RWPE1 (cell line): ENCODE data around the gene SSUH2.
"Not testable (repeated sequence)": the region's sequence is repeated elsewhere in the genome, so short reads cannot be mapped to it uniquely, and the experiment has no call there.

Experiments
- CTCF ChIA-PET: fragments of 350-600 bp; sonication (Branson Sonifier 250); formaldehyde crosslinking; extraction: SDS; loops from one replicate; lab custom pipeline; 2021; lab: Yijun Ruan, JAX
- POLR2A ChIA-PET: fragments of 400-600 bp; formaldehyde crosslinking; extraction: SDS; loops from one replicate; lab custom pipeline; 2020; ENCODE audit warnings: antibody characterized with exemption; ENCODE audit not compliant: low non-redundant PET; lab: Yijun Ruan, JAX
- DNase-seq: peaks from one replicate; pipeline ENCODE4 v3.0.0; 2012; ENCODE audit warnings: low spot score
- H3K27ac ChIP-seq: fragments of 450-650 bp; 2 replicates; pipeline ENCODE4 v1.5.1; 2017
- TF ChIP-seq, protein P1 (sequence below): fragments of 450-650 bp; conservative IDR thresholded peaks from 2 replicates; pipeline ENCODE4 v1.5.1; 2017; ENCODE audit warnings: low read depth, mild to moderate bottlenecking

SSUH2 gene, protein sequence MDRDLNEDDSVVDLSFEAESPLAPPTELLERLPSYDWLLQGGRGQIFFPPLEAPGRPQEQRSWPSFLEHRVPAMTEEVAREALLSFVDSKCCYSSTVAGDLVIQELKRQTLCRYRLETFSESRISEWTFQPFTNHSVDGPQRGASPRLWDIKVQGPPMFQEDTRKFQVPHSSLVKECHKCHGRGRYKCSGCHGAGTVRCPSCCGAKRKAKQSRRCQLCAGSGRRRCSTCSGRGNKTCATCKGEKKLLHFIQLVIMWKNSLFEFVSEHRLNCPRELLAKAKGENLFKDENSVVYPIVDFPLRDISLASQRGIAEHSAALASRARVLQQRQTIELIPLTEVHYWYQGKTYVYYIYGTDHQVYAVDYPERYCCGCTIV

DNA sequence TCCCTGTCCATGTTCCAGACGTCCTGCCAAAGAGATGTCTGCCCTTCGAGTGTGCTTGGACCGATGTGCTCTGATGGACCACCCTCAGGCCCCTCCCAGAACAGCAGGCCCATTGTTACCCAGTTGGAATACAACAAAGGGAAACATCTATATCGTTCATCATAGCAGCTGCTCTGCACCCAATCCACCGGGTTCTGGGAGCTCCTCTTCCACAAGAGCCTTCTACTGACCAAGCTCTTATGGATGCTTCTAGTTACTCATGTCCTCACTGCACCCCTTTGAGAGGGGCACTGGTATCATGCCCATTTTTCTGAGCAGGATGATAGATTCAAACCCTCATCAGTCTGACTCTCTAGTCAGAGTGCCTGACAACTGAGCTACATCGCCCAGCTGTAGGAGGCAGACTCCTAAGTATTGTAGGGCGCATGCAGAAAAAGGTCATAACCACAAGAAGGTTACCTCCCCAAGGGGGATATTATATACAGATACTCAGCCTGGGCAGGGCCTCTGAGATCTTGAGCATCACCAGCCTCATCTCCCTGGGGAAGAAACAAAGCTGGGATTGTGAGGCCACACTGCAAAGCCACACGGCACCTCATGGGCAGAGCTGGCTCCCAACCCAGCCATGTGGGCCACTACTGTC lies at the start of gene SSUH2:
Gene SSUH2, minus strand, starts transcription at position 51 of the 643 bp plus-strand sequence. Its CDS starts 40 bp downstream, at position 11.
- TF ChIP-seq, protein P1, sequence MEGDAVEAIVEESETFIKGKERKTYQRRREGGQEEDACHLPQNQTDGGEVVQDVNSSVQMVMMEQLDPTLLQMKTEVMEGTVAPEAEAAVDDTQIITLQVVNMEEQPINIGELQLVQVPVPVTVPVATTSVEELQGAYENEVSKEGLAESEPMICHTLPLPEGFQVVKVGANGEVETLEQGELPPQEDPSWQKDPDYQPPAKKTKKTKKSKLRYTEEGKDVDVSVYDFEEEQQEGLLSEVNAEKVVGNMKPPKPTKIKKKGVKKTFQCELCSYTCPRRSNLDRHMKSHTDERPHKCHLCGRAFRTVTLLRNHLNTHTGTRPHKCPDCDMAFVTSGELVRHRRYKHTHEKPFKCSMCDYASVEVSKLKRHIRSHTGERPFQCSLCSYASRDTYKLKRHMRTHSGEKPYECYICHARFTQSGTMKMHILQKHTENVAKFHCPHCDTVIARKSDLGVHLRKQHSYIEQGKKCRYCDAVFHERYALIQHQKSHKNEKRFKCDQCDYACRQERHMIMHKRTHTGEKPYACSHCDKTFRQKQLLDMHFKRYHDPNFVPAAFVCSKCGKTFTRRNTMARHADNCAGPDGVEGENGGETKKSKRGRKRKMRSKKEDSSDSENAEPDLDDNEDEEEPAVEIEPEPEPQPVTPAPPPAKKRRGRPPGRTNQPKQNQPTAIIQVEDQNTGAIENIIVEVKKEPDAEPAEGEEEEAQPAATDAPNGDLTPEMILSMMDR: no peak
- DNase-seq: no peak
- POLR2A ChIA-PET: no interaction called here
- no peak within 1 kb of the TSS for H3K27ac ChIP-seq
- CTCF ChIA-PET: no interaction called here

DNA sequence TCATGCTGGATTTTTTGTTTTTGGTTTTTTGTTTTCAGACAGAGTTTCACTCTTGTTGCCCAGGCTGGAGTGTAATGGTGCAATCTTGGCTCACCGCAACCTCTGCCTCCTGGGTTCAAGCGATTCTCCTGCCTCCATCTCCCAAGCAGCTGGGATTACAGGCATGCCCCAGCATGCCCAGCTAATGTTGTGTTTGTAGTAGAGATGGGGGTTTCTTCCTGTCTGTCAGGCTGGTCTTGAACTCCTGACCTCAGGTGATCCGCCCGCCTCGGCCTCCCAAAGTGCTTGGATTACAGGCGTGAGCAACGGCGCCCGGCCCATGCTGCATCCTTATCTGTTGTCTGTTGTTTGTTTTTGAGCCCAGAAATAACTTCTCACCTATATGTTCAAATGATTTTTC lies 46.7 kb upstream of the SSUH2 start:
- DNase-seq, H3K27ac ChIP-seq, CTCF ChIA-PET, POLR2A ChIA-PET: not testable (repeated sequence)

DNA sequence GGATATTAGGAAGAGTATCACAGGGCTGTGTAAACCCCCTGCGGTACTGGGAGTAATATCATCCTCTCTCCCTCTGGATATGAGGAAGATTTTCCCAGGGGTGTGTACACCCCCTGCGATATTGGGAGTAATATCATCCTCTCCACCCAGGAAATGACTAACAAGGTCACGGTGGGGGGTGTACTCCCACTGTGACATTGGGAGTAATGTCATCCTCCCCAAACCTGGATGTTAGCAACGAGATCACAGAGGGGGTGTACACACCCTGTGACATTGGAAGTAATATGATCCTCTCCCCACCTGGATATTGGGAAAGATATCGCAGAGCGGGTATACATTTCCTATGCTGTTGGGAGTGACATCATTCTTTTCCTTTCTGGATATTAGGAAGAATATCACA lies 40.4 kb upstream of the SSUH2 start:
- CTCF ChIA-PET, H3K27ac ChIP-seq, DNase-seq, POLR2A ChIA-PET: not testable (repeated sequence)

DNA sequence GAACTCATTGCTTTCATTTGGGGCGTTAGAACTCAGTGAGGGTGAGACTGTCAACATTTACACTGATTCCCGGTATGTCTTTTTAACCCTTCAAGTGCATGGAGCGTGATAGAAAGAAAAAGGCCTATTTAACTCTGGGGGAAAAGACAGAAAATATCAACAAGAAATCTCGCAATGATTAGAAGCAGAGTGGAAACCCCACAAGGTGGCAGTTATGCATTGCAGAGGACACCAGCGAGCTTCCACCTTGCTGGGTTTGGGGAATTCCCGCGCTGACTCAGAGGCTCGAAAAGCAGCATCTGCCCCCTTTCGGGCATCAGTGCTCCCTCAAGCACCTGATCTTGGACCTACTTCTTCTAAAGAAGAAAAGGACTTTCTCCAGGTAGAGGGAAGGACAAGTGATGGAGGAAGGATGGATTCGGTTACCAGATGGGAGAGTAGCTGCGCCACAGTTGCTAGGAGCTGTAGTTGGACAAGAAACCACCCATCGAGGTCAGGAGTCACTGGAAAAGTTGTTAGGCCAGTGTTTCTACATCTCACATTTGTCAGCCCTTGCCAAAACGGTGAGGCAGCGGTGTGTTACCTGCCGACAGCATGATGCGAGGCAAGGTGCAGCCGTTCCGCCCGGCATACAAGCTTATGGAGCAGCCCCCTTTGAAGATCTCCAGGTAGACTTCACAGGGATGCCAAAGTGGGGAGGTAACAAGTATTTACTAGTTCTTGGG lies 38.4 kb upstream of the SSUH2 start:
- POLR2A ChIA-PET, DNase-seq: not testable (repeated sequence)
- CTCF ChIA-PET: interaction anchor here (0.6 kb wide), 2 partner anchors 40 to 93 kb away, joined by 3 read pairs; no protein-coding TSS in a partner anchor

DNA sequence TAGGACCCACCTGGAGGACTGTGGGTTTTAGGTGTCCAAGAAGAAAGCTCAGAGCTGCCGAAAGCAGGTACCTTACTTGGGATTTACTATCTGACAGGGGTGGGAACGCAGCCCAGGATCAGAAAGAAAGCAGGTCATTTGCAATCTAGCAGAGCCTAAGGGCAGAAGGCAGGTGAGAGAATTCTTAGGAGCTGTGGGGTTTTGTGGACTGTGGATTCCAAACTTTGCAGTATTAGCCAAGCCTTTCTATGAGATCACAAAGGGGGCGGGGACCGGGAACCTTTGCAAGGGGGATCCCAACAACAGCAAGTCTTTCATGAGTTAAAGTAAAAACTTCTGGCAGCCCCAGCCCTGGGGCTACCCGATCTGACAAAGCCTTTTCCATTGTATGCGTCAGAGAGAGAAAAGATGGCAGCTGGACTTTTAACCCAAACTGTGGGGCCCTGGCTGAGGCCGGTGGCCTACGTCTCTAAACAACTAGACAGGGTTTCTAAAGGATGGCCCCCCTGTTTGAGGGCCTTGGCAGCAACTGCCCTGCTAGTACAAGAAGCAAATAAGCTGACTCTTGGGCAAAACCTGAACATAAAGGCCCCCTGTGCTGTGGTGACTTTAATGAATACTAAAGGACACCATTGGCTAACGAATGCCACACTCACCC lies 37.4 kb upstream of the SSUH2 start:
- H3K27ac ChIP-seq, POLR2A ChIA-PET, DNase-seq: not testable (repeated sequence)
- CTCF ChIA-PET: interaction anchor here (0.6 kb wide), 1 partner anchor 39 kb away, joined by 3 read pairs; no protein-coding TSS in a partner anchor

More for the DNA sequence above, 38.4 kb upstream of the SSUH2 start:
- TF ChIP-seq, protein P1: peak; percentile 27
- not testable (repeated sequence) for H3K27ac ChIP-seq

DNA sequence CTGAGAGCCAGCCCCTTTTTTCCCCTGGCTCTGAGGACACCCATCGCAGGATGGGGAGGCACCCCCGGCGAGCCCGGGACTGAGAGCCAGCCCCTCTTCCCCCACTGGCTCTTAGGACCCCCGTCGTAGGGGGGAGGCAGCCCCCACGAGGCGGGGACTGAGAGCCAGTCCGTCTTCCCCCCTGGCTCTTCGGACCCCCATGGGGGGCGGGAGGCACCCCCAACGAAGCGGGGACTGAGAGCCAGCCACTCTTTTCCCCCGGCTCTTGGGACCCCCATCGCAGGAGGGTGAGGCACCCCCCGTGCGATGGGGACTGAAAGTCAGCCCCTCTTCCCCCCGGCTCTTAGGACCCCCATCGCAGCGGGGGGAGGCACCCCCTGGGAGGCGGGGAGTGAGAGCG lies 36.8 kb upstream of the SSUH2 start:
- H3K27ac ChIP-seq: no peak overlapping the region
- TF ChIP-seq, protein P1: no peak
- CTCF ChIA-PET: no interaction called here
- POLR2A ChIA-PET: no interaction called here
- DNase-seq: no peak

DNA sequence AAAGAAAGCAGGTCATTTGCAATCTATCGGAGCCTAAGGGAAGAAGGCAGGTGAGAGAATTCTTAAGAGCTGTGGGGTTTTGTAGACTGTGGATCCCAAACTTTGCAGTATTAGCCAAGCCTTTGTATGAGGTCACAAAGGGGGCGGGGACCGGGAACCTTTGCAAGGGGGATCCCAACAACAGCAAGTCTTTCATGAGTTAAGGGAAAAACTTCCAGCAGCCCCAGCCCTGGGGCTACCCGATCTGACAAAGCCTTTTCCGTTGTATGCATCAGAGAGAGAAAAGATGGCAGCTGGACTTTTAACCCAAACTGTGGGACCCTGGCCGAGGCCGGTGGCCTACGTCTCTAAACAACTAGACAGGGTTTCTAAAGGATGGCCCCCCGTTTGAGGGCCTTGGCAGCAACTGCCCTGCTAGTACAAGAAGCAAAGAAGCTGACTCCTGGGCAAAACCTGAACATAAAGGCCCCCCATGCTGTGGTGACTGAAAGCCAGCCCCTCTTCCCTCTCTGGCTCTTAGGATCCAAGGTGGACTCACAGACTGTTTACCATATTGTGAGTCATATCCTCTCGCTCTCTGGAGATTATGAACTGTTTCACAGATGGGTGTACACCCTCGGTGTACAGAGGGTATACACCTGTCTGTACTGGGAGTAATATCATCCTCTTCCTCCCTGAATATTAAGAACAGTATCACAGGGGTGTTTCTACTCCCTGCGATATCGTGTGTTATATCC lies 35.4 kb upstream of the SSUH2 start:
- H3K27ac ChIP-seq, POLR2A ChIA-PET, CTCF ChIA-PET: not testable (repeated sequence)
- peak; percentile 32 for DNase-seq

DNA sequence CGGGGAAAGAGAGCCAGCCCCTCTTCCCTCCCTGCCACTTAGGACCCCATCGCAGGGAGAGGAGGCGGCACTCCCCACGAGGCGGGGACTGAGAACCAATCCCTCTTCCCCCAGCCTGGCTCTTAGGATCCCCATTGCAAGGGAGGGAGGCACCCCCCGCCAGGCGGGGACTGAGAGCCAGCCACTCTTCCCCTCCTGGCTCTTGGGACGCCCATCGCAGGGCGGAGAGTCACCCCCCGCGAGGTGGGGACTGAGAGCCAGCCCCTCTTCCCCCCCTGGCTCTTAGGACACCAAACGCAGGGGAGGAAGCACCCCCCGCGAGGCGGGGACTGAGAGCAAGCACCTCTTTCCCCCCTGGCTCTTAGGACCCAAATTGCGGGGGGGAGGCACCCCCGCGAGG lies 34.2 kb upstream of the SSUH2 start:
- H3K27ac ChIP-seq: no peak overlapping the region
- ChIA-PET POLR2A (no interaction called here), CTCF (no interaction called here)
- TF ChIP-seq, protein P1: no peak
- no peak for DNase-seq

DNA sequence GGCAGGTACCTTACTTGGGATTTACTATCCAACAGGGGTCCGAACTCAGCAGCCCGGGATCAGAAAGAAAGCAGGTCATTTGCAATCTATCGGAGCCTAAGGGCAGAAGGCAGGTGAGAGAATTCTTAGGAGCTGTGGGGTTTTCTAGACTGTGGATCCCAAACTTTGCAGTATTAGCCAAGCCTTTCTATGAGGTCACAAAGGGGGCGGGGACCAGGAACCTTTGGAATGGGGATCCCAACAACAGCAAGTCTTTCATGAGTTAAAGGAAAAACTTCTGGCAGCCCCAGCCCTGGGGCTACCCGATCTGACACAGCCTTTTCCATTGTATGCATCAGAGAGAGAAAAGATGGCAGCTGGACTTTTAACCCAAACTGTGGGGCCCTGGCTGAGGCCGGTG lies 32.7 kb upstream of the SSUH2 start:
- DNase-seq, H3K27ac ChIP-seq, POLR2A ChIA-PET: not testable (repeated sequence)
- CTCF ChIA-PET: interaction anchor here (0.6 kb wide), 1 partner anchor 206 kb away, joined by 3 read pairs; no protein-coding TSS in a partner anchor

DNA sequence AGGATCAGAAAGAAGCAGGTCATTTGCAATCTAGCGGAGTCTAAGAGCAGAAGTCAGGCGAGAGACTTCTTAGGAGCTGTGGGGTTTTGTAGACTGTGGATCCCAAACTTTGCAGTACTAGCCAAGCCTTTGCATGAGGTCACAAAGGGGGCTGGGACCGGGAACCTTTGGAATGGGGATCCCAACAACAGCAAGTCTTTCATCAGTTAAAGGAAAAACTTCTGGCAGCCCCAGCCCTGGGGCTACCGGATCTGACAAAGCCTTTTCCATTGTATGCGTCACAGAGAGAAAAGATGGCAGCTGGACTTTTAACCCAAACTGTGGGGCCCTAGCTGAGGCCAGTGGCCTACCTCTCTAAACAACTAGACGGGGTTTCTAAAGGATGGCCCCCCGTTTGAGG lies 31.0 kb upstream of the SSUH2 start:
- H3K27ac ChIP-seq, DNase-seq, POLR2A ChIA-PET, CTCF ChIA-PET: not testable (repeated sequence)
